GM21529 (cell line): ENCODE measurements around the gene RNASEH2C.
"Not testable (repeated sequence)": the region's sequence is repeated elsewhere in the genome, so short reads cannot be mapped to it uniquely, and the experiment has no call there.

Experiments used
- ATAC-seq: cut with Tn5 transposase; IDR thresholded peaks from one replicate; pipeline ENCODE4 v1.9.1; 2021; ENCODE audit not compliant: unreplicated experiment

Gene RNASEH2C

DNA sequence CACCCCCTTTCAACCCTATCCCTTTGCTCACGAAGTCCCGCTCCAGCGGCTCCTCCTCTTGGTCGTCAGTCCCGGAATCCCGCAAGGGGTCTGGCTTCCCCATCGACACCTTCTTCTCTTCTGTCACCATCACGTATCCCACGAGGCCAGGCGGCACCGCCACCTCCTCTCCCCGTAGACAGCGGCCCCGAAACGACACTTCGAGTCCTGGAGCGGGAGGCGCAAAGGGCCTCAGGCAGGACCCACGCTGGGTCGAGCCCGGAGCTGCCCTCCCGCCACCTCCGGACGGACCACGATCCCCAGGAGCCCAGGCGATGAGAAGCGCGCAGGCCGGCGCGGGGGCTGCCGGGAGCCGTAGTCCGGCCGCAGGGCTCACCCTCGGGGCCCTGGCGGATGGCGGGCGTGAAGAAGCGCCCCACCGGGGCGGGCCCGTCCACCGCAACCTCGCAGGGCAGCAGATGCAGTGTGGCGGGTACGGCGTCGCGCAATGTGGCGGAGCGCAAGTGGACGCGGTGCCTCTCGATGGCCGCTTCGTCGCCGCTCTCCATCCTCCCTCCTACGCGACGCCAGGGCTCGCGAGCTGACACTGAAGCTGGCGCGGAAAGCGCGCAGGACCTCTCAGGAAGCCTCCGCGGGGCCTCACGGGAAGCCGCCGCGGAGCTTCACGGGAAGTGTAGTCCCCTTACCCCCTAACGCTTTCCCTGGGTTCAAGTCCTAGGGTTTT lies at the start of gene RNASEH2C:
RNASEH2C (minus strand) TSS at position 588 of the 724 bp plus-strand sequence; CDS start at position 548, 40 bp downstream.
- peak; percentile 80 for ATAC-seq

DNA sequence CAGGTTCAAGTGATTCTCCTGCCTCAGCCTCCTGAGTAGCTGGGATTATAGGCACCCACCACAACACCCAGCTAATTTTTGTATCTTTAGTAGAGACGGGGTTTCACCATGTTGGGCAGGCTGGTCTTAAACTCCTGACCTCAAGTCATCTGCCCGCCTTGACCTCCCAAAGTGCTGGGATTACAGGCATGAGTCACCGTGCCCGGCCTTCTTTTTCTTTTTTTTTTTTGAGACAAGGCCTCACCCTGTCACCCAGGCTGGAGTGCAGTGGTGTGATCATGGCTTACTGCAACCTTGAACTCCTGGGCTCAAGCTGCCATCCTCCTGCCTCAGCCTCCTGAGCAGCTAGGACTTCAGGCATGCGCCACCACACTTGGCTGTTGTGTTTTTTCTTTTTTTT lies 47.2 kb upstream of the RNASEH2C start:
- ATAC-seq = not testable (repeated sequence)

DNA sequence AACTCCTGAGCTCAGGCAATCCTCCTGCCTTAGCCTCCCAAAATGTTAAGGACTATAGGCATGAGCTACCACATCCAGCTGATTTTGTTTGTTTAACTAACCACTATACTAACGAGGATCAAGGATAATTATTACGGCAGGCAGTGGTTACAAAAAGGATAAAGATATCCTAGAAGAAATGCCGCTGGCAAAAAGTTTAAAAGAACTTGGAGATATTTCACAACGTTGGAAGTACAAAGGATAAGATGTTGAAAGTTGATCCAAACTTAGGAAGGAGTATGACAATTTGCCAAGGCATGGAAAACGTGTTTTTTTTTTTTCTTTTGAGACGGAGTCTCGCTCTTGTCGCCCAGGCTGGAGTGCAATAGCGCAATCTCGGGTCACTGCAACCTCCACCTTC lies 46.8 kb upstream of the RNASEH2C start:
- no peak for ATAC-seq

DNA sequence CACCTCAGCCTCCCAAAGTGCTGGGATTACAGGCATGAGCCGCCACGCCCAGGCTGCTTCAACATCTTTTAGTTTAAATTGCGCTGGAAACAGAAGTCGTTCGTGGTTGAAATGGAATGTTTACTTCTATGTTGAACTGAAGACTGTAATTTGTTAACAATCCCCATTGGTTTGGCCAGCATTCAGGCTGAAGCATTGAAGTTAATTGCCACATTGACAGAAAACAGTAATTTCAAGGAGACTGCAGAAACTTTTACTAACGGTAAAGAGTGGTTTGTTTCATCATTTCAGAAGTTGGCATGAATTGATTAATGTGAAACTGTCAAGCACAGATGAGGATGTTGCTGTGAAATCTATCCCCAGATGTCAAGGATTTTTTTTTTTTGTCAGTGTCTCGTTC lies 45.9 kb upstream of the RNASEH2C start:
- ATAC-seq = no peak

DNA sequence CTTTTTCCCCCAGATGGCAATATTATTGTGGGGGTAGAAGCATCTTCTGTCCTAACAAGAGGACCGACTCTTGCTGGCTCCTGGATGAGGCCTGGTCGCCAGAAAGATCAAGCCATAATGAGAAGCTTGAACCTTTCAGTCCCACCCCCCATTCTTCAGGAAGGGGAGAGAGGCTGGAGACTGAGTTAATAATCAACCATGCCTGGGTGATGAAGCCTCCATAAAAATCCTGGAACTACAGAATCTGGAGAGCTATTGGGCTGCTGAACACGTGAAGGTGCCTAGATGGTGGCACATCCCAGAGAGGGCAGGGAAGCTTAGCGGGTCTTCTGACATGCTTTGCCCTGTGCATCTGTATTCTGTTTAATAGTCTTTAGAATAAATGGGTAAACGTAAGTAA lies 43.8 kb upstream of the RNASEH2C start:
- no peak for ATAC-seq

DNA sequence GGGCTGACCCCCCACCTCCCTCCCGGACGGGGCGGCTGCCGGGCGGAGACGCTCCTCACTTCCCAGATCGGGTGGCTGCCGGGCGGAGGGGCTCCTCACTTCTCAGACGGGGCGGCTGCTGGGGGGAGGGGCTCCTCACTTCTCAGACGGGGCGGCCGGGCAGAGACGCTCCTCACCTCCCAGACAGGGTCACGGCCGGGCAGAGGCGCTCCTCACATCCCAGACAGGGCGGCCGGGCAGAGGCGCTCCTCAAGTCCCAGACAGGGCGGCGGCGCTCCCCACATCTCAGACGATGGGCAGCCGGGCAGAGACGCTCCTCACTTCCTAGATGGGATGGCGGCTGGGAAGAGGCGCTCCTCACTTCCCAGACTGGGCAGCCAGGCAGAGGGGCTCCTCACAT lies 42.2 kb upstream of the RNASEH2C start:
- not testable (repeated sequence) for ATAC-seq

DNA sequence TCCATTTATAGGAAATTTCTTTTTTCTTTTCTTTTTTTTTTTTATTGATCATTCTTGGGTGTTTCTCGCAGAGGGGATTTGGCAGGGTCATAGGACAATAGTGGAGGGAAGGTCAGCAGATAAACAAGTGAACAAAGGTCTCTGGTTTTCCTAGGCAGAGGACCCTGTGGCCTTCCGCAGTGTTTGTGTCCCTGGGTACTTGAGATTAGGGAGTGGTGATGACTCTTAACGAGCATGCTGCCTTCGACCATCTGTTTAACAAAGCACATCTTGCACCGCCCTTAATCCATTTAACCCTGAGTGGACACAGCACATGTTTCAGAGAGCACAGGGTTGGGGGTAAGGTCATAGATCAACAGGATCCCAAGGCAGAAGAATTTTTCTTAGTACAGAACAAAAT lies 41.6 kb upstream of the RNASEH2C start:
- not testable (repeated sequence) for ATAC-seq

DNA sequence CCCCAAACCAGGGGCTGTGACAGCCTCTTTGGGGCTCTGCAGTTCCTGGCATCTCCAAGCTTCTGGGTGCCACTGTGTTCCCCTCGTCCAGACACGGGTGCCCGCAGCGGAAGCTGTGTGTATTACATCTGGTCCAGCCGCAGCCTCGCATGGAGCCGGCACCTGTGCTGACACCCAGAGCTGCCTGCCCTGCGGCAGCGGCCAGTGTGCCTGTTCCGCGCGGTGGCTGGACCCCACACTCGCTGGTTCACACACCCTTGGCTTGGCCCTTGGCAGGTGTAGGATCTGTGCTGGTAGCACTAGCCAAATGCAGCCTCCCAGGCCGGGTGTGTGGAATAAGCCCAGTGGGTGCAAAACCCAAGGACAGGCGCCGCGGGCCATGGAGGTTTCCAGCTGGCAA lies 24.5 kb upstream of the RNASEH2C start:
- ATAC-seq = no peak

DNA sequence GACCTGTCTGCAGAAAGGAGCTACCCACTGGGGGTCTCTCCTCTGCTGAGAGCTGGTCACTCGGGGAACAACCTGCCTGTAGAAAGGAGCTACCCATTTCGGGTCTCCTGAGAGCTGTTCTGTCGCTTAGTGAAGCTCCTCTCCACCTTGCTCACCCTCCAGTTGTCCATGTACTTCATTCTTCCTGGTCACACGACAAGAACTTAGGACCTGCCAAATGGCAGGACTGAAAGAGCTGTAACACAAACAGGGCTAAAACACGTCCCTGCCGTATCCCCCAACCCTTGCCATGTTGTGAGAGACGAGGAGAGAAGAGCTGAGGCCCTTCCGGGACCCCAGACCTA lies 24.1 kb upstream of the RNASEH2C start:
- no peak for ATAC-seq

DNA sequence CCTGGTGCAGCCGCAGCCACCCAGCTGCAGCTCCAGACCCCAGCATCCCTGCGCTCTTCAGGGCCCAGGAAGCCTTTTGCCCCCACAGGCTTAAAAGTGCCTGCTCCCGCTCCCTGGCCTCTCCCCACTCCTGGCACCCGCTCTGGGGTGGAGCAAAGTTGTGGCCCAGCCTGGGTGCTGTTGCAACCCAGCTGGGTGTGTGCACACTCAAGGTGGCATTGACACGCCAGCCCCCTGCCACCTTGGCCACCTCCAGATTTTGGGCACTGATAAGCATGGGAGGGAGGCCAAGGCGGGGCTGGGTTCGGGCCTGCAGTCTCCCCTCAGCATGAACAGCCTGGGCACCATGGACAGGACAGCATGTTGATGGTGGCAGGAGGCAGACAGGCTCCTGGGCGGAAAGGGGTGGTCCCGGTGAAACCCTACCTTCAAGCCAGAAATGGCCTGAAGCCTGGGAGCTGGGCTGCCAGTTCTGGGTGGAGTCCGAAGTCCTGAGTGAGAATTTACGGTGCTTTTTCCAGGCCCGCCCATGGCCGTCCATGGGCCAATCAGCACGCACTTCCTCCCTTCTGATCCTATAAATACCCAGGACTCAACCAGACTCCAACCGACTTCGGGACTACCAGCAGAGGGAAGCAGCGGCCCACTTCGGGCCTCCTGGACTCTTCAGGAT lies 23.6 kb upstream of the RNASEH2C start:
- no peak for ATAC-seq

DNA sequence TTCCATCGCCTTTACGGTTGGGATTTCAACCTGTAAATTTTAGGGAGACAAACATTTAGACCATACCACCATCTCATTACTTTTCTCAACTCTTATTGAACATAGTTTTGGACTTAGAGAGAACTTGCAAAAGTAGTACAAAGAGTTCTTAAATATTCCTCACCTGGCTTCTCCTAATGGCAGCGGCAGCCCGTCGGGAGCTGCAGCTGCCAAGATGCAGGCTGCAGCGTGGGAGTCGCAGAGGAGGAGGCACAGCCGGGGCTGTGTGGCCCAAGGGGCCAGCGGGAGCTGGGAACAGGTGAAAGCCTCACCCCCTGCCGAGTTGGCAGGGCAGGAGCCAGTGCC lies 23.1 kb upstream of the RNASEH2C start:
- ATAC-seq = no peak

DNA sequence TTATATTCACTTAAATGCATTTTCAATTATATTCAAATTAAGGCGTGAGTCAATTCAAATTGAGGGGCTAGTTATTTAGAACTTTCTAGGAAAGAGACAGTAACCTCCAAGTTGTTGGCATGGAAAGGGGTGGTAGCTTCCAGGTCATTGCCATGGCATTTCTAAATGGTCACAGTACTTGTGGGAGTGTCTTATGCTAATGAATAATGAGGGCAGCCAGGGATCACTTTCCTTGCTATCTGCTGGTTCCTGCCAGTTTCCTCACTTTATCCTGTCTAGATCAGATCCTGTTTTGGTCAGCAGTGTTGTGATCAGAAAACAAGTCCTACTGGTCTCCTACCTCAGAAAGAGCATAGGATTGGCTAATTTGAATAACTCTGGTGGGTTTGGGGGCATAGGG lies 21.8 kb upstream of the RNASEH2C start:
- no peak for ATAC-seq

DNA sequence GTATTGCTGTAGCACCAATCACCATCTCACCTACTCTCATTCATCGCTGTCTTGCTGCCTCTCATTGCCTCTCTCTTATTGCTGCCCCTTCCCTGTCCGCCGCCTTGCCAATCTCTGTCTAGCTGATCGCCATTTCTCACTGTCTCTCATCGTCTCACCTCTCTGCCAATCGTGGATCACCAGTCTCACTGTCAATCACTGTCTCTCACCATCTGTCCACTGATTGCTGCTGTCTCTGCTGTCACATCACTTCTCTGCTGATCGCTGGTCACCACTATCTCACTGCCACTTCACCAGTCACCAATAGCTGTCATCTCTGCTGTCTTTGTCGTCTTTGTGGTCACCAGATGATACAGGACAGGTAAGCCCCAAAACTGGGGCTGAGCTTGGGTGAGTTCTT lies 20.6 kb upstream of the RNASEH2C start:
- ATAC-seq = no peak

DNA sequence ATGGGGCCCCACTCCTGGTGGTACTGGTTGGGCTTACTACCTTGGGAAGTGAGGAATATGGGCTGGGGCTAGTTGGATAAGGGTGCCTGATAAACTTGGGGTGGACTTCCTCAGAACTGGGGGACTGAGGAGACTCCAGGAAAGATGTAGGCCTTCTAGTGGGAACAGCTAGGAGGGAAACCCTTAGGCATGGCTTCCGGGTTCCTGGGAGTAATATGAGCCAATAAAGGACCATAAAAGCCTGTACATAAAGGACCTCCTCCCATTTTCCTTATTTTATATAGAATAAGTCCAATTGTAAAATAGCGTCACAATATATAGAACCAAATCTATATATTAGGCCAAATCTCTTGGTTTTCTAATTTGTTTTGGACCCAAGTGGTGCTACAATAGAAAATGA lies 18.4 kb upstream of the RNASEH2C start:
- ATAC-seq = no peak

DNA sequence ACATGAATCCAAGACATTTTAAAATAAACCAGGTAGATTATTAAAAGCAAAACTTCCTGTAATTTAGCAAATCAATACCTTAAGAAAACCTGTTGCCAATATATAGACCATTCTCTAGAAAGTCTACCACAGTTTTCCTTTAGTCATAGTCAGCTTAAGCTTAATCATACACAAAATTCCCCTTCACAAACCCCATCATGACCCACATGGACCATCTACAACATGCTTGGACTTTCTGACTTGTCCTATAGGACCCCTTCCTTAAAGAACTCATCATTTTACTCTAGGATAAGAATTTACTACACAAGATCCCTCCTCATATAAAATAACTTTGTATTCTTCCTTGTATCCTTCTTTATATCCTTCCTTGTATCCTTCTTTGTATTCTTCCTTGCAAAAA lies 16.2 kb upstream of the RNASEH2C start:
- no peak for ATAC-seq

DNA sequence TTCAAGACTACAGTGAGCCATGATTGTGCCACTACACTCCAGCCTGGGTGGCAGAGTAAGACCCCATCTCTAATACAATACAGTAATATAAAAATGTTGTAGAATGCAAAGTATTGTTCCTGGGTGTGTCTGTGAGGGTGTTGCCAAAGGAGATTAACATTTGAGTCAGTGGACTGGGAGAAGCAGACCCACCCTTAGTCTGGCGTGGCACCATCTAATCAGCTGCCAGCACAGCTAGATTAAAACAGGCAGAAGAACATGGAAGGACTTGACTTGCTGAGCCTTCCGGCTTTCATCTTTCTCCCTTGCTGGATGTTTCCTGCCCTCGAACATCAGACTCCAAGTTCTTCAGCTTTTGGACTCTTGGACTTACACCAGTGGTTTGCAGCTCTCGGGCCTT lies 14.5 kb upstream of the RNASEH2C start:
- ATAC-seq = not testable (repeated sequence)

DNA sequence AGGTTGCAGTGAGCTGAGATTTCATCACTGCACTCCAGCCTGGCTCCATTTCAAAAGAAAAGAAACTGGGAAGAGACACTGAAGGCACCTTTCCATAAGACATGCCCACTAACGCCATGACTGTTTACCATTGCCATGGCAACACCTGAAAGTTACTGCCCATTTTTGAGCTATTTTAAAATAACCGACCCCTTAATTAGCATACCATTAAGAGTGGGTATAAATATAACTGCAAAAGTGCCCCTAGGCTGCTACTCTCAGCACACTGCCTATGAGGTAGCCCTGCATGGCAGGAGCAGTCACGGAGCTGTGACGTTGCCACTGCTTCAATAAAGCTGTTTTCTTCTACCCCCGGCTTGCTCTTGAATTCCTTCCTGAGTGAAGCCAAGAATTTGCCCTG lies 9.9 kb upstream of the RNASEH2C start:
- no peak for ATAC-seq

DNA sequence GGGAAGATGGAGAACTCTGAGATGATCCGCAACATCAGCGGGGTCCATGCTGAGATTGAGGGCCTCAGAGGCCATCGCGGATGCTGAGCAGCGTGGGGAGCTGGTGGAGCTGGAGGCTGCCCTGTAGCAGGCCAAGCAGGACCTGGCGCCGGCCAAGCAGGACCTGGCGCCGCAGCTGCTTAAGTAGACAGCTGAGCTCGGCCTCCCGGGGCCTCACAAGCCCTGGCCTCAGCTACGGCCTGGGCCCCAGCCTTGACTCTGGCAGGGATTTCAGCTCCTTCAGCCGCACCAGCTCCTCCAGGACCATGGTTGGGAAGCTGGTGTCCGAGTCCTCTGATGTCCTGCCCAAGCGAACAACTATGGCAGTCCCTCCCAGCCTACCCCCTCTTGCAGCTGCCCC lies 7.3 kb upstream of the RNASEH2C start:
- ATAC-seq = no peak

DNA sequence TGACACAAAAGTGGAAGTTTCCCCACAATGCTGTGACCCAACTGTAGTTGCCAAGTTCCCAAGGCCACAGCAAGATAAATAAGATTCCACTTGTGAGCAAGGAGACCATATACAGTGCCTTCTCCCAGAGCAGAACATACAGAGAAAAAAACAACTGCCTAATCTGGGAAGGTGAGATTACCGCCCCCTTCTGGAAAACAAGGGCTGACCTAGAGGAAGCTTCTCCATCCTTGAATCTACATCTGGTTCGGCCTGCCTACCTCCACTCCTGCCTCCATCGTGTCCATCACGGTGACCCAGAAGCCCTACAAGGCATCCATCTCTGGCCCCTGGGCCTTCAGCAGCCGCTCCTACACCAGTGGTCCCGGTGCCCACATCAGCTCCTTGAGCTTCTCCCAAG lies 6.1 kb upstream of the RNASEH2C start:
- no peak for ATAC-seq

DNA sequence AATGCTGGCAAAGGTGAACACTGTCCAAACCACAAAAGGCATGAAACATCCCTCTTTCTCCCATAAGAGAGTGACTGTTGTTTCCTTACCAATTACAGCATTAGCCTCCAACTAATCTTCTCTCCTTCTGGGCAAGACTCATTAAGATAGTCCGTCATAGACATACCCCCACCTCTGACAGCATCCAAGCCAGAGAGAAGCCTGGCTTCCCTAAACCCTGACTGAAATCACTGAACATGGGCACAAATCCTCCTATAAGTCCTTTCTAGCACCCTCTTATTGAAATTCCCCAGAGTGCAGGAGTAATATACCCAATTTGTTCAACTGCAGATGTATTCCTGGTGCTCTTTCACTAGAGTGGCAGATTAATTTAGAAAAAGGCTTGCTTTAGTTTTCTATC lies 1.7 kb upstream of the RNASEH2C start:
- ATAC-seq = no peak

DNA sequence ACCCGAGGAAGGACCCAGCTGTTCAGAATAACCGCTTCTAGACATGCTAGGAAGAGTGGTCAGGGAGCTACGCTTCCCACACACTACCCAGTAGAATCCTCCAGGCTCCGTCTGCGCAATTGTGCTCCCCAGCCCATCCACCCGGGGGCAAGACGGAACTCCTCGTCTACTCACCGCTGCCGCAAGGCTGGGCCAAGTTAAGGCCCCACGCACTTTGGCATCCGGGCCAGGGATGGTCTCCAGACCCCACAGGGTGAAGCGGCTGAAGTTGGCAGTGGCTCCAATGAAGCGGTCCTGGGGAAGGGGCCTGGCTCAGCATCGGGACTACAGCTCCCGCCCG lies 757 bp downstream of the RNASEH2C start:
- ATAC-seq = peak; percentile 11

DNA sequence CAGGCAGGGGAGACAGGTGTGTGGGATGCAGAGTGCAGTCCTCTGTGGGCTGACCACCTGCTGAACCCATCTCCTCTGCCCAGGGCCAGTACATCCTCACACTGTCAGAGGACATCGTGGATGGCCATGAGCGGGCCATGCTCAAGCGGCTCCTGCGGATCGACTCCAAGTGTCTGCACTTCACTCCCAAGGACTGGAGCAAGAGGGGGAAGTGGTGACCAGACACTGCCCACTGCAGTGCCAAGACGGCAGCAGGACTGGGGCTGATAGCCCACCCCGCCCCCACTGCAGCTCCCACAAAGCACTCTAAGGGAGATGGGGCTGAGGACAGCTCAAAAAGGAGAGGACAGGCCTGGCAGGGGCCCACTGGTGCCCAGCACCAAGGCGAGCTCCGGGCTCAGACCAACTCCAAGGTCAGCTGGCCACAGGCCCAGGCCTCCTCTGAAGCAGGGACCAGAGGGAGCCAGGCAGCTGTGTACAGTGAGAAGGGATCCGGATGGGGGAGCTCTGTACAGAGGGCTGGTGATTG lies 1.6 kb downstream of the RNASEH2C start:
- ATAC-seq = no peak

DNA sequence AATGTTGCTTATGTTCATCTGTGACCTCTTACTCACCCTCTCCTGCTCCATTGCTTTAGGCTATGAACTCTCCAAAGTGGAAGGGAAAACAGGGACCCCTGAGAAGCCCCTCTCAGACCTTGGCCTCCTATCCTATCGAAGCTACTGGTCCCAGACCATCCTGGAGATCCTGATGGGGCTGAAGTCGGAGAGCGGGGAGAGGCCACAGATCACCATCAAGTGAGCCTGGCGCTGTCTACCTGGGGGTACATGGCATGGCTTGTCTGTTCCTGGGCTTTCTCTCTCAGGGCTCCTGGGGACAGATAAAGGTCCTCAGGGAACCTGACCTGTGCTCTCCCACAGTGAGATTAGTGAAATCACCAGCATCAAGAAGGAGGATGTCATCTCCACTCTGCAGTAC lies 2.1 kb downstream of the RNASEH2C start:
- ATAC-seq = no peak
